Gastroesophageal sphincter (tissue), 3 donors: ENCODE results near the gene SOX9.

ENCODE experiments used
- EP300 ChIP-seq: sonication (generic); formaldehyde crosslinking; IDR thresholded peaks from one replicate; pipeline ENCODE4 v1.6.1; 2017; ENCODE audit warnings: antibody characterized with exemption, mild to moderate bottlenecking
- POLR2A ChIP-seq, 2 donors: fragments of 450-650 bp; IDR thresholded peaks; one replicate each; pipeline ENCODE4 v1.6.1; 2017; ENCODE audit warnings: antibody characterized with exemption in 2 of 2, mild to moderate bottlenecking in 2 of 2, moderate library complexity in 1 of 2
- POLR2AphosphoS5 ChIP-seq: sonication (generic); formaldehyde crosslinking; IDR thresholded peaks from one replicate; pipeline ENCODE4 v1.6.1; 2017; ENCODE audit warnings: antibody characterized with exemption
- TF ChIP-seq, protein P1 (sequence below), 4 experiments: fragments of 200-600 bp in 2 of 4; fragments of 450-650 bp in 2 of 4; sonication (generic) in 1 of 4; IDR thresholded peaks; one replicate each; pipeline ENCODE4 v1.5.1; 2017 to 2019; ENCODE audit warnings: antibody characterized with exemption in 4 of 4, mild to moderate bottlenecking in 2 of 4, moderate library complexity in 2 of 4

DNA sequence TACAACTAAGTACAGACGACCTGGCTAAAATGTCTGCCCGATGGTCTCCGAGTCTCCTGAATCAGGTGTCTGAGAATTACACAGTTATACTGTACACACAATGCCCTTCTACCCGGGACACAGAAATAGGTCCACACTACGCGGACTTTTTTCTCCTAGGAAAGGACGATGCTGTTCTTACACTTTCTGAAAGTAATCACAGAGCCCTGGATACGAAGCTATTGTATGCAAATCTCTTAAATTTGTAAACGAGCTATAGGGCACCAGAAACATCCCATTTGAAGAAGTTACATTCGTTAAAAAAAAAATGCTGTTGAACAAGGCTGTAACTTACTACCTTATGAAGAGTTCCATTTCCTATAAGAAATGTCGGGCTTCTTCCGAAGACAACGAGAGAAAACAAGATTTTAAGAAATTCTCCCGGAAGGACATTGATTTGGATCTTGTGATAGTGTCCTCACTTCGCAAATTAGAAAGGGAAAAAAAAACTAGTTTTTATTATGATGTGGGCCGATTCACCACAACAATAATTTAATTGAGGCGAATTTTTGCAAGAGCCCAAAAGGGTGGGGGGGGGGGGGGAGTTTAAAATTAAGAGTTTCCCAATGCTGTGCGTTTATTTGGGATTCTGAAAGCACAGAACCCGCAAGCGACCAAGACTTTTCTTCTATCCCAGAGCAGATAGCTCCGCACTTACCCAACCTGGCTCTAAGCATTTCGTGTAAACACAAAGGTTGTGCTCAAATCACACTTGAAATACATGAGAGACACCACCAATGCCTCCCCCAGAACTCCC lies 1.5 kb upstream of the SOX9 start:
- TF ChIP-seq, protein P1, sequence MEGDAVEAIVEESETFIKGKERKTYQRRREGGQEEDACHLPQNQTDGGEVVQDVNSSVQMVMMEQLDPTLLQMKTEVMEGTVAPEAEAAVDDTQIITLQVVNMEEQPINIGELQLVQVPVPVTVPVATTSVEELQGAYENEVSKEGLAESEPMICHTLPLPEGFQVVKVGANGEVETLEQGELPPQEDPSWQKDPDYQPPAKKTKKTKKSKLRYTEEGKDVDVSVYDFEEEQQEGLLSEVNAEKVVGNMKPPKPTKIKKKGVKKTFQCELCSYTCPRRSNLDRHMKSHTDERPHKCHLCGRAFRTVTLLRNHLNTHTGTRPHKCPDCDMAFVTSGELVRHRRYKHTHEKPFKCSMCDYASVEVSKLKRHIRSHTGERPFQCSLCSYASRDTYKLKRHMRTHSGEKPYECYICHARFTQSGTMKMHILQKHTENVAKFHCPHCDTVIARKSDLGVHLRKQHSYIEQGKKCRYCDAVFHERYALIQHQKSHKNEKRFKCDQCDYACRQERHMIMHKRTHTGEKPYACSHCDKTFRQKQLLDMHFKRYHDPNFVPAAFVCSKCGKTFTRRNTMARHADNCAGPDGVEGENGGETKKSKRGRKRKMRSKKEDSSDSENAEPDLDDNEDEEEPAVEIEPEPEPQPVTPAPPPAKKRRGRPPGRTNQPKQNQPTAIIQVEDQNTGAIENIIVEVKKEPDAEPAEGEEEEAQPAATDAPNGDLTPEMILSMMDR (IDR thresholded peaks at IDR 0.05), result no peak
- TF ChIP-seq POLR2A (IDR thresholded peaks at IDR 0.05), result no peak
- no peak for TF ChIP-seq POLR2AphosphoS5
- TF ChIP-seq EP300, result no peak
